ENCODE results near the gene TNFRSF1B.

Gene TNFRSF1B

GRCh38 chr1:12230549-12231275, 63.9 kb downstream of the TNFRSF1B start:
- DNase-seq (ENCODE audit: low read depth), result peak; percentile 44

GRCh38 chr1:12231276-12231595, 64.4 kb downstream of the TNFRSF1B start:
- TF ChIP-seq CTCF (IDR thresholded peaks at IDR 0.05; ENCODE audit: control insufficient read depth, extremely low read depth, insufficient read depth), result no peak
- no peak for DNase-seq (ENCODE audit: low read depth)
- H3K4me3 ChIP-seq (ENCODE audit: low read depth, low read length), result peak overlapping the region; percentile 97

More at GRCh38 chr1:12230549-12231275, 63.9 kb downstream of the TNFRSF1B start:
- peak overlapping the region; percentile 97 for H3K4me3 ChIP-seq (ENCODE audit: low read depth, low read length)
- no peak for TF ChIP-seq CTCF (IDR thresholded peaks at IDR 0.05; ENCODE audit: control insufficient read depth, extremely low read depth, insufficient read depth)

- no peak for TF ChIP-seq CTCF (IDR thresholded peaks at IDR 0.05; ENCODE audit: control insufficient read depth, extremely low read depth, insufficient read depth)
- peak; percentile 91 for DNase-seq (ENCODE audit: low read depth)
- H3K4me3 ChIP-seq (ENCODE audit: low read depth, low read length), result no peak overlapping the region
These were observed 65.4 kb downstream of the TNFRSF1B start for GRCh38 chr1:12232221-12232620.

- DNase-seq (ENCODE audit: low read depth), result no peak
- TF ChIP-seq CTCF (IDR thresholded peaks at IDR 0.05; ENCODE audit: control insufficient read depth, extremely low read depth, insufficient read depth), result no peak
- no peak overlapping the region for H3K4me3 ChIP-seq (ENCODE audit: low read depth, low read length)
These were observed 77.3 kb downstream of the TNFRSF1B start for GRCh38 chr1:12244078-12244477.

GRCh38 chr1:12244585-12244984, 77.8 kb downstream of the TNFRSF1B start:
- H3K4me3 ChIP-seq (ENCODE audit: low read depth, low read length), result no peak overlapping the region
- TF ChIP-seq CTCF (IDR thresholded peaks at IDR 0.05; ENCODE audit: control insufficient read depth, extremely low read depth, insufficient read depth), result no peak
- peak; percentile 67 for DNase-seq (ENCODE audit: low read depth)

- no peak overlapping the region for H3K4me3 ChIP-seq (ENCODE audit: low read depth, low read length)
- DNase-seq (ENCODE audit: low read depth), result no peak
- TF ChIP-seq CTCF (IDR thresholded peaks at IDR 0.05; ENCODE audit: control insufficient read depth, extremely low read depth, insufficient read depth), result no peak
These were observed 78.3 kb downstream of the TNFRSF1B start for GRCh38 chr1:12245116-12245515.

GRCh38 chr1:12245733-12246132, 78.9 kb downstream of the TNFRSF1B start:
- no peak for DNase-seq (ENCODE audit: low read depth)
- no peak for TF ChIP-seq CTCF (IDR thresholded peaks at IDR 0.05; ENCODE audit: control insufficient read depth, extremely low read depth, insufficient read depth)
- H3K4me3 ChIP-seq (ENCODE audit: low read depth, low read length), result no peak overlapping the region

Measured in LNCaP clone FGC (cell line).